GM13976 (cell line): ENCODE data around the gene RNF34.
"Not testable (repeated sequence)": the region's sequence is repeated elsewhere in the genome, so short reads cannot be mapped to it uniquely, and the experiment has no call there.

Experiments used
- DNase-seq: peaks from one replicate; pipeline ENCODE4 v3.0.0; 2012; ENCODE audit warnings: low spot score
- CTCF ChIP-seq: IDR thresholded peaks from 2 replicates; pipeline ENCODE4 v1.5.1; 2012; ENCODE audit warnings: borderline replicate concordance, mild to moderate bottlenecking; ENCODE audit not compliant: insufficient read depth; ENCODE audit errors: extremely low read depth, missing control alignments, control extremely low read depth
- in situ Hi-C: fragments of 300-500 bp; cut with MboI; formaldehyde crosslinking; loops from one replicate; pipeline ENCODE4 v1.12.0; 2022; ENCODE audit warnings: low sequenced_read_pairs, mixed read lengths, inconsistent platforms; ENCODE audit not compliant: unreplicated experiment

The RNF34 gene

GRCh38 chr12:121376754-121377697, 22.9 kb upstream of the RNF34 start:
- no peak for TF ChIP-seq CTCF
- DNase-seq, result no peak
- in situ Hi-C loops, result no loop called here

- DNase-seq, result no peak
- in situ Hi-C loops, result no loop called here
- no peak for TF ChIP-seq CTCF
These were observed 21.2 kb upstream of the RNF34 start for GRCh38 chr12:121378736-121379135.

GRCh38 chr12:121379945-121380344, 20.0 kb upstream of the RNF34 start:
- DNase-seq, result no peak
- TF ChIP-seq CTCF, result no peak
- in situ Hi-C loops, result no loop called here

GRCh38 chr12:121383601-121384021, 16.3 kb upstream of the RNF34 start:
- no peak for TF ChIP-seq CTCF
- DNase-seq, result no peak
- in situ Hi-C loops, result no loop called here

- in situ Hi-C loops, DNase-seq: not testable (repeated sequence)
These were observed 15.0 kb upstream of the RNF34 start for GRCh38 chr12:121384891-121385290.

GRCh38 chr12:121388421-121388981, 11.4 kb upstream of the RNF34 start:
- DNase-seq, result no peak
- TF ChIP-seq CTCF, result no peak
- in situ Hi-C loops, result no loop called here

- no peak for TF ChIP-seq CTCF
These were observed 9.1 kb upstream of the RNF34 start for GRCh38 chr12:121390856-121391255.

More at GRCh38 chr12:121390856-121391255, 9.1 kb upstream of the RNF34 start:
- no peak for DNase-seq
- in situ Hi-C loops, result no loop called here
